Vagina (tissue), 2 donors: ENCODE data around the gene STKLD1.

Source experiments
- POLR2A ChIP-seq, 2 donors: fragments of 450-650 bp; IDR thresholded peaks; one replicate each; pipeline ENCODE4 v1.6.1; 2017; ENCODE audit warnings: antibody characterized with exemption in 2 of 2, mild to moderate bottlenecking in 2 of 2, moderate library complexity in 2 of 2
- POLR2AphosphoS5 ChIP-seq, 2 donors: sonication (generic); formaldehyde crosslinking; IDR thresholded peaks; one replicate each; pipeline ENCODE4 v1.9.0; 2017; ENCODE audit warnings: antibody characterized with exemption in 2 of 2, mild to moderate bottlenecking in 2 of 2, low read depth in 1 of 2; ENCODE audit not compliant: insufficient read depth in 1 of 2
- TF ChIP-seq, protein P1 (sequence below), 3 experiments: fragments of 450-650 bp in 2 of 3; fragments of 200-600 bp in 1 of 3; sonication (generic) in 1 of 3; IDR thresholded peaks; one replicate each; pipeline ENCODE4 v1.5.1; 2017 to 2019; ENCODE audit warnings: antibody characterized with exemption in 3 of 3, mild to moderate bottlenecking in 2 of 3, moderate library complexity in 2 of 3

GRCh38 chr9:133441571-133441970, 65.4 kb downstream of the STKLD1 start:
- TF ChIP-seq, protein P1, sequence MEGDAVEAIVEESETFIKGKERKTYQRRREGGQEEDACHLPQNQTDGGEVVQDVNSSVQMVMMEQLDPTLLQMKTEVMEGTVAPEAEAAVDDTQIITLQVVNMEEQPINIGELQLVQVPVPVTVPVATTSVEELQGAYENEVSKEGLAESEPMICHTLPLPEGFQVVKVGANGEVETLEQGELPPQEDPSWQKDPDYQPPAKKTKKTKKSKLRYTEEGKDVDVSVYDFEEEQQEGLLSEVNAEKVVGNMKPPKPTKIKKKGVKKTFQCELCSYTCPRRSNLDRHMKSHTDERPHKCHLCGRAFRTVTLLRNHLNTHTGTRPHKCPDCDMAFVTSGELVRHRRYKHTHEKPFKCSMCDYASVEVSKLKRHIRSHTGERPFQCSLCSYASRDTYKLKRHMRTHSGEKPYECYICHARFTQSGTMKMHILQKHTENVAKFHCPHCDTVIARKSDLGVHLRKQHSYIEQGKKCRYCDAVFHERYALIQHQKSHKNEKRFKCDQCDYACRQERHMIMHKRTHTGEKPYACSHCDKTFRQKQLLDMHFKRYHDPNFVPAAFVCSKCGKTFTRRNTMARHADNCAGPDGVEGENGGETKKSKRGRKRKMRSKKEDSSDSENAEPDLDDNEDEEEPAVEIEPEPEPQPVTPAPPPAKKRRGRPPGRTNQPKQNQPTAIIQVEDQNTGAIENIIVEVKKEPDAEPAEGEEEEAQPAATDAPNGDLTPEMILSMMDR (IDR thresholded peaks at IDR 0.05) = no peak
- TF ChIP-seq POLR2A (IDR thresholded peaks at IDR 0.05) = no peak
- no peak for TF ChIP-seq POLR2AphosphoS5 (IDR thresholded peaks at IDR 0.05; ENCODE audit: insufficient read depth in 1 of 2, low read depth in 1 of 2)
